ENCODE data around the gene CDH22. TPM values are rescaled to one million over a fixed set of nuclear protein-coding genes. Genes with fewer than 3 reads are reported as not detected.

The CDH22 gene, protein sequence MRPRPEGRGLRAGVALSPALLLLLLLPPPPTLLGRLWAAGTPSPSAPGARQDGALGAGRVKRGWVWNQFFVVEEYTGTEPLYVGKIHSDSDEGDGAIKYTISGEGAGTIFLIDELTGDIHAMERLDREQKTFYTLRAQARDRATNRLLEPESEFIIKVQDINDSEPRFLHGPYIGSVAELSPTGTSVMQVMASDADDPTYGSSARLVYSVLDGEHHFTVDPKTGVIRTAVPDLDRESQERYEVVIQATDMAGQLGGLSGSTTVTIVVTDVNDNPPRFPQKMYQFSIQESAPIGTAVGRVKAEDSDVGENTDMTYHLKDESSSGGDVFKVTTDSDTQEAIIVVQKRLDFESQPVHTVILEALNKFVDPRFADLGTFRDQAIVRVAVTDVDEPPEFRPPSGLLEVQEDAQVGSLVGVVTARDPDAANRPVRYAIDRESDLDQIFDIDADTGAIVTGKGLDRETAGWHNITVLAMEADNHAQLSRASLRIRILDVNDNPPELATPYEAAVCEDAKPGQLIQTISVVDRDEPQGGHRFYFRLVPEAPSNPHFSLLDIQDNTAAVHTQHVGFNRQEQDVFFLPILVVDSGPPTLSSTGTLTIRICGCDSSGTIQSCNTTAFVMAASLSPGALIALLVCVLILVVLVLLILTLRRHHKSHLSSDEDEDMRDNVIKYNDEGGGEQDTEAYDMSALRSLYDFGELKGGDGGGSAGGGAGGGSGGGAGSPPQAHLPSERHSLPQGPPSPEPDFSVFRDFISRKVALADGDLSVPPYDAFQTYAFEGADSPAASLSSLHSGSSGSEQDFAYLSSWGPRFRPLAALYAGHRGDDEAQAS
- not detected in 2 replicates for total RNA-seq

DNA sequence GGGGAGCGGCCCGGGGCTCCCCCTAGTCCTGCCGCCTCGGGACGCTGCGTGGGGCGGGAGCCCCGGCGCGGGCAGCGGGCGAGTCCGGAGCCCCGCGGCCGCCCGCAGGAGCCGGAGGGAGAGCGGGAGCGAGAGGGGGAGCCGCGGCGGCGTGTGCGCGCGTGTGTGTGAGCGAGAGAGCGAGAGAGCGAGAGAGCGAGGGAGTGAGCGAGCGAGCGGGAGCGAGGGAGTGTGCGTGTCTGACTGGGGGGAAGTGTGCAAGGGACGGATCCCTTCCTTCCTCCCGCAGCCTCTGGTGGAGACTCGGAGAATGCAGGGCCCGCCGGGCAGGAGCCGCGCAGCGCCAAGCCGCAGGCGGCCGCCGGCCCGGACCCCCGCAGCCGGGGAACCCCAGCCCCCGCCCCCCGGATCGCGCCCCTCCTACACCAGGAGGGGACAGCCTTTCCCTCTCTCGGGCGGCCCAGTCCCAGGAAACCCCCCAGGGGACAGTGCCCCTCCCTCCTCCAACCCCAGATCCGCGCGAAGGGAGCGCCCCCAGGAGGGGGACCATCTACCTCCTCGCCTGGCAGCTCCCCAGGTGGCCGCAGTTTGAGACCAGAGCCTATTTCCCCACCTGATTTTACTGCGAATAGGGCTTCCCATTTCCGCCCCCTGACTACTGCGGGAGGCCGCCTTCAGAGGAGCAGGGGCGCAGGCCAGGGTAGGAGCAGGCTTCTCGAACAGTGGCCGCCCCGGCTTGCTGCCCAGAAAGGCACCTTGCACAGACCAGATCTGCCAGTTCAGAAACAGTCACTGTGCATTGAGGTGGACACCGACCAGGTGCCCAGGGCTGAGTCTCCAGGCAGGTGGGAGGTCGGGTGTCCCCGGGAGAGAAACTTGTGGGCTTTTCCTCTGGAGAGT, at the start of gene CDH22:
TSS of gene CDH22 (minus strand) at position 241 of the 900 bp plus-strand sequence. CDS start 57,204 bp downstream, outside the sequence.

Other genes starting within 250 kb of the CDH22 start
- gene NCOA5, start 218.5 kb downstream of the CDH22 start, total RNA-seq, result 16.0 and 30.4 TPM in 2 replicates
- gene CD40, start 190.2 kb downstream of the CDH22 start, total RNA-seq, result 0.57 and 0.66 TPM in 2 replicates
- gene ELMO2, start 98.1 kb upstream of the CDH22 start, total RNA-seq, result 53.8 and 61.1 TPM in 2 replicates
- gene ZNF334, start 205.1 kb upstream of the CDH22 start, total RNA-seq, result 1.1 and 4.6 TPM in 2 replicates
- not detected in 2 replicates for gene OCSTAMP, start 242.2 kb upstream of the CDH22 start, total RNA-seq